GM23248 (cell line): ENCODE data around the gene FER.
"Not testable (repeated sequence)": the region's sequence is repeated elsewhere in the genome, so short reads cannot be mapped to it uniquely, and the experiment has no call there.

Experiments
- EZH2 ChIP-seq: fragments of 200-600 bp; sonication (generic); IDR thresholded peaks from 2 replicates; pipeline ENCODE4 v1.6.1; 2018; ENCODE audit warnings: antibody characterized with exemption, mild to moderate bottlenecking; ENCODE audit not compliant: insufficient read depth, poor library complexity, severe bottlenecking
- EZH2phosphoT487 ChIP-seq: fragments of 200-600 bp; sonication (generic); IDR thresholded peaks from 2 replicates; pipeline ENCODE4 v1.6.1; 2018; ENCODE audit warnings: antibody characterized with exemption, moderate library complexity, mild to moderate bottlenecking, low read depth; ENCODE audit not compliant: insufficient read depth

GRCh38 chr5:108794349-108794748 is 46.7 kb downstream of the FER start:
- TF ChIP-seq EZH2, EZH2phosphoT487: not testable (repeated sequence)
